KMS-11 (cell line): ENCODE data around the gene LRRC2.

Source experiments
- H2AFZ ChIP-seq: fragments of 200-600 bp; sonication (generic); 2 replicates; pipeline ENCODE4 v1.6.1; 2016; ENCODE audit warnings: antibody characterized with exemption, mixed run types, low read depth
- H3K27ac ChIP-seq: fragments of 200-600 bp; sonication (generic); 2 replicates; pipeline ENCODE4 v1.6.1; 2016; ENCODE audit warnings: mild to moderate bottlenecking, mixed run types
- H3K27me3 ChIP-seq: fragments of 200-600 bp; sonication (generic); 2 replicates; pipeline ENCODE4 v1.6.1; 2017; ENCODE audit warnings: mild to moderate bottlenecking, low read depth, mixed run types, moderate library complexity; ENCODE audit not compliant: insufficient read depth
- H3K36me3 ChIP-seq: fragments of 200-600 bp; sonication (generic); 2 replicates; pipeline ENCODE4 v1.6.1; 2017; ENCODE audit warnings: mild to moderate bottlenecking, mixed run types; ENCODE audit not compliant: insufficient read depth
- H3K4me1 ChIP-seq: fragments of 200-600 bp; sonication (generic); 2 replicates; pipeline ENCODE4 v1.6.1; 2016; ENCODE audit warnings: mild to moderate bottlenecking, low read depth, mixed run types; ENCODE audit not compliant: poor library complexity, severe bottlenecking
- H3K4me2 ChIP-seq: fragments of 200-600 bp; sonication (generic); 2 replicates; pipeline ENCODE4 v1.7.0; 2016; ENCODE audit warnings: mild to moderate bottlenecking, mixed run types
- H3K4me3 ChIP-seq: fragments of 200-600 bp; sonication (generic); IDR thresholded peaks from 2 replicates; pipeline ENCODE4 v1.6.1; 2017; ENCODE audit warnings: low read depth, low read length, mixed read lengths; ENCODE audit not compliant: insufficient read depth
- H3K79me2 ChIP-seq: fragments of 200-600 bp; sonication (generic); 2 replicates; pipeline ENCODE4 v1.6.1; 2016; ENCODE audit warnings: low read depth, mixed run types; ENCODE audit not compliant: insufficient read depth
- H3K9ac ChIP-seq: fragments of 200-600 bp; sonication (generic); 2 replicates; pipeline ENCODE4 v1.6.1; 2016; ENCODE audit warnings: mild to moderate bottlenecking, mixed run types
- H4K20me1 ChIP-seq: fragments of 200-600 bp; sonication (generic); 2 replicates; pipeline ENCODE4 v1.6.1; 2016; ENCODE audit warnings: mild to moderate bottlenecking, mixed run types; ENCODE audit not compliant: insufficient read depth
- CTCF ChIP-seq: fragments of 200-600 bp; sonication (generic); conservative IDR thresholded peaks from 2 replicates; pipeline ENCODE4 v1.6.1; 2017; ENCODE audit warnings: low read depth, mild to moderate bottlenecking, antibody characterized with exemption, low read length, moderate library complexity, mixed read lengths

Gene LRRC2

GRCh38 chr3:46544771-46545503 lies 21.2 kb downstream of the LRRC2 start:
- Histone ChIP-seq H3K36me3 (no peaks in the 10 kb centered on the region), H3K27me3 (no peaks in the 10 kb centered on the region), H3K9ac (no peak overlapping the region), H4K20me1 (no peaks in the 10 kb centered on the region), H3K4me1 (peaks cover 46% of the 10 kb centered on the region), H2AFZ (no peak overlapping the region), H3K4me3 (no peak overlapping the region), H3K79me2 (no peaks in the 10 kb centered on the region), H3K27ac (no peak overlapping the region), H3K4me2 (no peak overlapping the region)
- TF ChIP-seq CTCF = no peak

- H2AFZ ChIP-seq = no peak overlapping the region; the same call in 1 of the 2 replicates
- no peak overlapping the region for H3K9ac ChIP-seq
- no peaks in the 10 kb centered on the region for H4K20me1 ChIP-seq
- no peaks in the 10 kb centered on the region for H3K36me3 ChIP-seq
- H3K27me3 ChIP-seq = no peaks in the 10 kb centered on the region
- H3K4me3 ChIP-seq = no peak overlapping the region
- peaks cover 60% of the 10 kb centered on the region for H3K4me1 ChIP-seq
- H3K79me2 ChIP-seq = no peaks in the 10 kb centered on the region
- no peak overlapping the region for H3K4me2 ChIP-seq
- no peak overlapping the region for H3K27ac ChIP-seq
- no peak for TF ChIP-seq CTCF
Observed at GRCh38 chr3:46542801-46543201, 23.3 kb downstream of the LRRC2 start.

DNA sequence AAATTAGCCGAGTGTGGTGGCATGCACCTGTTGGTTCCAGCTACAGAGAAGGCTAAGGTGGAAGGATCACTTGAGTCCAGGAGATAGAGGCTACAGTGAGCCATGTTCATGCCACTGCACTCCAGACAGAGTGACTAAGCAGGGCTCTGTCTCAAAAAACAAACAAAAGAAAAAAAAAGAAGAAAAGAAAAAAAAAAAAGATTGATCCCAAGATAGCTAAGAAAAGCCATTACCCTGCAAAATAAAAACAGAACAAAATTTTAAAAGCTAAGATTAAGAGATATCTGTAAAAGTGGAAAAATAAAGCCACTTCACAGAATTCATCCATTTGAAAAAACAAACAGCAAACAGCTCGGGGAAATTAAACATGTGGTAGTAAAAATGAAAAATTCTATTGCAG lies 23.8 kb downstream of the LRRC2 start:
- Histone ChIP-seq H3K36me3 (no peaks in the 10 kb centered on the region), H3K9ac (no peak overlapping the region), H3K27me3 (no peaks in the 10 kb centered on the region), H4K20me1 (no peaks in the 10 kb centered on the region), H3K4me1 (peaks cover 63% of the 10 kb centered on the region), H3K79me2 (no peaks in the 10 kb centered on the region), H3K27ac (no peak overlapping the region), H3K4me3 (no peak overlapping the region), H3K4me2 (peak overlapping the region; percentile 6; the same call in 1 of the 2 replicates), H2AFZ (no peak overlapping the region)
- no peak for TF ChIP-seq CTCF

- H3K4me2 ChIP-seq = 0 out of 2 replicates have a peak overlapping the region, but pooled peaks have one; percentile 6
- H3K27me3 ChIP-seq = no peaks in the 10 kb centered on the region
- no peak for TF ChIP-seq CTCF
- no peak overlapping the region for H3K4me3 ChIP-seq
- no peak overlapping the region for H3K27ac ChIP-seq
- H3K79me2 ChIP-seq = no peaks in the 10 kb centered on the region
- H3K36me3 ChIP-seq = no peaks in the 10 kb centered on the region
- no peak overlapping the region for H3K9ac ChIP-seq
- no peak overlapping the region for H2AFZ ChIP-seq
- H4K20me1 ChIP-seq = no peaks in the 10 kb centered on the region
- peaks cover 63% of the 10 kb centered on the region for H3K4me1 ChIP-seq
Observed at GRCh38 chr3:46541835-46542234, 24.3 kb downstream of the LRRC2 start.
